ENCODE data around the gene NTN5. TPM values are rescaled to one million over a fixed set of nuclear protein-coding genes. Genes with fewer than 3 reads are reported as not detected.
A peak's percentile ranks its signal among the peaks of the same experiment; 100 is the strongest.
"Not testable (repeated sequence)": the region's sequence is repeated elsewhere in the genome, so short reads cannot be mapped to it uniquely, and the experiment has no call there.

NTN5 gene
- total RNA-seq, 1 experiment from 2014 or later: not detected

DNA sequence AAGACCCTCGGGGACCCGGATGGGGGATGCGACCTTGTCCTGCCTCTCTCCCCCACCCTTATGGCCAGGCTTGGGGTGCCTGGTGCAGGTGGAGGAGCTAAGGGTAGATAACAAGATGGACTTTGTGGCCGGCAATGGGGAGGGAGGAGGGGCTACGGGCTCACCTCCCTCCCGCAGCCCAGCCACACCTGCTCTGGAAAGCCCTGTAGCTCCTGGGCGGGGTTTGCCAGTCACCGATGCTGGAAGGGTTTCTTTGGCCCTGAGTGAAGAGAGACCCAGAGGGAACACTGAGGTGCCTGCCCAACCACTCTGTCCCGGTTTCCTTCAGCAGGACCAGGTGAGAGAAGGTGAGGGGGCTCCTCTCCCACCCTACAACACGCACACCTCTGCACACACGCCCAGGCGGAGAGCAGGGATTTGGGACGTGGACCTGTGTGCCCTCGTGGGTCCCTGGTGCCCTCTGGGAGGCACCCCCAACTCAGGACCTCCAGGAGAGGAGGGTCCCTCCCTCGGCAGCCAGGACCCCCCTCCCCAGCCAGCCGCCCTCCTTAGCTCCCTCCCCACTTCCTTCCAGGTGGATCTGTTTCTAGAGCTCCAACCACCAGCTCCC is 23.0 kb upstream of the NTN5 start, which contains the start of gene FUT2:
Gene FUT2, plus strand, starts transcription at position 229 of the 610 bp plus-strand sequence. CDS start 6,986 bp downstream, outside the sequence.
- POLR2A ChIA-PET (ENCODE audit: low non-redundant PET): no interaction called here
- DNase-seq (ENCODE audit: low spot score): no peak

DNA sequence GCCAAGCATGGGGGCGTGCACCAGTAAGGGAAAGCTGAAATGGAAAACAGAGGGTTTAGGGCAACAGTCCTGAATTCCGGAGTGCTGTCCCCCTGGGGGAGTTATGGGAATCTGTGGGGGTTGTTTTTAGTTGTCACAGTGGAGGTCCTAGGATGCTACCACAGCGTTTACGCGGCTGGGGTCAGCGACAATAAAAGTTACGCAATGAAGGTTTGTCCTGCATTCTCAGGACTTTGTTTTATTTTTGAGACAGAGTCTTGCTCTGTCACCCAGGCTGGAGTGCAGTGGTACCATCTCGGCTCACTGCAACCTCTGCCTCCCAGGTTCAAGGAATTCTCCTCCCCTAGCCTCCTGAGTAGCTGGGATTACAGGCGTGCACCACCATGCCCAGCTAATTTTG is 20.8 kb upstream of the NTN5 start:
- H3K9me3 ChIP-seq (ENCODE audit: low read depth, low read length, poor library complexity, severe bottlenecking); BruUV-seq (replicated peaks); DNase-seq (ENCODE audit: low spot score); H3K27me3 ChIP-seq (replicated peaks; ENCODE audit: insufficient read depth, low read depth, low read length, poor library complexity); H3K27ac ChIP-seq (ENCODE audit: low read depth, low read length, poor library complexity, severe bottlenecking); POLR2A ChIA-PET (ENCODE audit: low non-redundant PET); intact Hi-C loops (cut with micrococcal nuclease; ENCODE audit: unreplicated experiment); H3K36me3 ChIP-seq (ENCODE audit: insufficient read depth, low read length, poor library complexity, severe bottlenecking); CTCF ChIA-PET; H3K4me3 ChIP-seq (ENCODE audit: low read depth, low read length, poor library complexity, severe bottlenecking): not testable (repeated sequence)
- H3K4me1 ChIP-seq (ENCODE audit: insufficient read depth, low read length, poor library complexity, severe bottlenecking): peaks cover 10% of the 10 kb centered on the region

More for the DNA sequence above, 23.0 kb upstream of the NTN5 start, which contains the start of gene FUT2:
- no peak for TF ChIP-seq EZH2 (IDR thresholded peaks at IDR 0.05; ENCODE audit: borderline replicate concordance, low read depth, low read length, poor library complexity, severe bottlenecking)
- TF ChIP-seq, protein P1, sequence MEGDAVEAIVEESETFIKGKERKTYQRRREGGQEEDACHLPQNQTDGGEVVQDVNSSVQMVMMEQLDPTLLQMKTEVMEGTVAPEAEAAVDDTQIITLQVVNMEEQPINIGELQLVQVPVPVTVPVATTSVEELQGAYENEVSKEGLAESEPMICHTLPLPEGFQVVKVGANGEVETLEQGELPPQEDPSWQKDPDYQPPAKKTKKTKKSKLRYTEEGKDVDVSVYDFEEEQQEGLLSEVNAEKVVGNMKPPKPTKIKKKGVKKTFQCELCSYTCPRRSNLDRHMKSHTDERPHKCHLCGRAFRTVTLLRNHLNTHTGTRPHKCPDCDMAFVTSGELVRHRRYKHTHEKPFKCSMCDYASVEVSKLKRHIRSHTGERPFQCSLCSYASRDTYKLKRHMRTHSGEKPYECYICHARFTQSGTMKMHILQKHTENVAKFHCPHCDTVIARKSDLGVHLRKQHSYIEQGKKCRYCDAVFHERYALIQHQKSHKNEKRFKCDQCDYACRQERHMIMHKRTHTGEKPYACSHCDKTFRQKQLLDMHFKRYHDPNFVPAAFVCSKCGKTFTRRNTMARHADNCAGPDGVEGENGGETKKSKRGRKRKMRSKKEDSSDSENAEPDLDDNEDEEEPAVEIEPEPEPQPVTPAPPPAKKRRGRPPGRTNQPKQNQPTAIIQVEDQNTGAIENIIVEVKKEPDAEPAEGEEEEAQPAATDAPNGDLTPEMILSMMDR (conservative IDR thresholded peaks at IDR 0.05; ENCODE audit: low read depth, low read length): no peak
- Histone ChIP-seq H3K9me3 (ENCODE audit: low read depth, low read length, poor library complexity, severe bottlenecking) (no peaks in the 10 kb centered on the region), H3K27ac (ENCODE audit: low read depth, low read length, poor library complexity, severe bottlenecking) (peak within 1 kb of the TSS; percentile 50), H3K4me3 (ENCODE audit: low read depth, low read length, poor library complexity, severe bottlenecking) (peak within 1 kb of the TSS; percentile 27), H3K36me3 (ENCODE audit: insufficient read depth, low read length, poor library complexity, severe bottlenecking) (no peaks in the 10 kb centered on the region), H3K27me3 (replicated peaks; ENCODE audit: insufficient read depth, low read depth, low read length, poor library complexity) (no peaks in the 10 kb centered on the region), H3K4me1 (ENCODE audit: insufficient read depth, low read length, poor library complexity, severe bottlenecking) (peaks cover 10% of the 10 kb centered on the region)
- intact Hi-C loops (cut with micrococcal nuclease; ENCODE audit: unreplicated experiment): no loop called here
- BruUV-seq (replicated peaks): no TSS peak
- CTCF ChIA-PET: no interaction called here

DNA sequence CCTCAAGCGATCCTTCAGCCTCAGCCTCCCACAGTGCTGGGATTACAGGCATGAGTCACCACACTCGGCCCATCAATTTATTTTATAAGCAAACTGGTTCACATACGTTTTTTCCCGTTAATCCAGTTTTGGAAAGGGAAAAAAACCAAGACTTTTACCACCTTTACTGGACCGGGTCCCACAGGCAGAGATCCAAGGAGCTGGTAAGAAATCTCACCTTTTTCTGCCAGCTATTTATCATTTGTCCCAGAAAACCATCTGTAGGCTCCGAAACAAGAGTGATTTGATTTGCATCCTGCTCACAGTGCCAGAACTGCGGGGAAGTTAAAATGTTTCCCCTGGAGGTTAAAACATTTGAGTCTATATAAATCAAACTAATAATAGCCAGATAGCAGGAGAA is 16.6 kb upstream of the NTN5 start:
- TF ChIP-seq, protein P1 (conservative IDR thresholded peaks at IDR 0.05; ENCODE audit: low read depth, low read length): no peak
- TF ChIP-seq EZH2 (IDR thresholded peaks at IDR 0.05; ENCODE audit: borderline replicate concordance, low read depth, low read length, poor library complexity, severe bottlenecking): no peak
- ChIA-PET POLR2A (ENCODE audit: low non-redundant PET) (no interaction called here), CTCF (no interaction called here)
- Histone ChIP-seq H3K4me3 (ENCODE audit: low read depth, low read length, poor library complexity, severe bottlenecking) (no peak overlapping the region), H3K9me3 (ENCODE audit: low read depth, low read length, poor library complexity, severe bottlenecking) (no peaks in the 10 kb centered on the region), H3K36me3 (ENCODE audit: insufficient read depth, low read length, poor library complexity, severe bottlenecking) (no peaks in the 10 kb centered on the region), H3K27me3 (replicated peaks; ENCODE audit: insufficient read depth, low read depth, low read length, poor library complexity) (no peaks in the 10 kb centered on the region), H3K4me1 (ENCODE audit: insufficient read depth, low read length, poor library complexity, severe bottlenecking) (no peaks in the 10 kb centered on the region), H3K27ac (ENCODE audit: low read depth, low read length, poor library complexity, severe bottlenecking) (no peak overlapping the region)
- no TSS peak for BruUV-seq (replicated peaks)
- intact Hi-C loops (cut with micrococcal nuclease; ENCODE audit: unreplicated experiment): no loop called here
- no peak for DNase-seq (ENCODE audit: low spot score)

GRCh38 chr19:48687776-48688175 is 15.0 kb upstream of the NTN5 start:
- no peak for DNase-seq (ENCODE audit: low spot score)
- Histone ChIP-seq H3K27me3 (replicated peaks; ENCODE audit: insufficient read depth, low read depth, low read length, poor library complexity) (no peaks in the 10 kb centered on the region), H3K27ac (ENCODE audit: low read depth, low read length, poor library complexity, severe bottlenecking) (no peak overlapping the region), H3K4me3 (ENCODE audit: low read depth, low read length, poor library complexity, severe bottlenecking) (no peak overlapping the region), H3K9me3 (ENCODE audit: low read depth, low read length, poor library complexity, severe bottlenecking) (no peaks in the 10 kb centered on the region), H3K4me1 (ENCODE audit: insufficient read depth, low read length, poor library complexity, severe bottlenecking) (no peaks in the 10 kb centered on the region), H3K36me3 (ENCODE audit: insufficient read depth, low read length, poor library complexity, severe bottlenecking) (no peaks in the 10 kb centered on the region)
- CTCF ChIA-PET: no interaction called here
- intact Hi-C loops (cut with micrococcal nuclease; ENCODE audit: unreplicated experiment): no loop called here
- POLR2A ChIA-PET (ENCODE audit: low non-redundant PET): no interaction called here
- BruUV-seq (replicated peaks): no TSS peak
- TF ChIP-seq, protein P1 (conservative IDR thresholded peaks at IDR 0.05; ENCODE audit: low read depth, low read length): no peak
- no peak for TF ChIP-seq EZH2 (IDR thresholded peaks at IDR 0.05; ENCODE audit: borderline replicate concordance, low read depth, low read length, poor library complexity, severe bottlenecking)

DNA sequence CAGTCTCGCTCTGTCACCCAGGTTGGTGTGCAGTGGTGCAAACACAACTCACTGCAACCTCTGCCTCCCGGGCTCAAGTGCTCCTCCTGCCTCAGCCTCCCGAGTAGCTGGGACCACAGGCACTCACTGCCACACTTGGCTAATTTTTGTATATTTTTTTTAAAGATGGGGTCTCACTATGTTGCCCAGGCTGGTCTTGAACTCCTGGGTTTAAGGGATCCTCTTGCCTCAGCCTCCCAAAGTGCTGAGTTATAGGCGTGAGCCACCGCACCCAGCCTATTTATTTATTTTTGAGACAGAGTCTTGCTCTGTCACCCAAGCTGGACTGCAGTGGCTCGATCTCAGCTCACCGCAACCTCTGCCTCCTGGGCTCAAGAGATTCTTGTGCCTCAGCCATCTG is 13.8 kb upstream of the NTN5 start:
- POLR2A ChIA-PET (ENCODE audit: low non-redundant PET): not testable (repeated sequence)

More for the DNA sequence above, 13.8 kb upstream of the NTN5 start:
- BruUV-seq (replicated peaks); H3K27me3 ChIP-seq (replicated peaks; ENCODE audit: insufficient read depth, low read depth, low read length, poor library complexity); intact Hi-C loops (cut with micrococcal nuclease; ENCODE audit: unreplicated experiment); H3K4me3 ChIP-seq (ENCODE audit: low read depth, low read length, poor library complexity, severe bottlenecking); H3K9me3 ChIP-seq (ENCODE audit: low read depth, low read length, poor library complexity, severe bottlenecking); DNase-seq (ENCODE audit: low spot score); H3K4me1 ChIP-seq (ENCODE audit: insufficient read depth, low read length, poor library complexity, severe bottlenecking); H3K36me3 ChIP-seq (ENCODE audit: insufficient read depth, low read length, poor library complexity, severe bottlenecking); H3K27ac ChIP-seq (ENCODE audit: low read depth, low read length, poor library complexity, severe bottlenecking); CTCF ChIA-PET: not testable (repeated sequence)
